Limb (tissue), 2 donors: ENCODE data around the gene ELMO1.

ENCODE experiments used
- DNase-seq, 2 donors: peaks; one replicate each; pipeline ENCODE4 v3.0.0-alpha.2; 2016; ENCODE audit errors: extremely low spot score in 2 of 2

Gene ELMO1

DNA sequence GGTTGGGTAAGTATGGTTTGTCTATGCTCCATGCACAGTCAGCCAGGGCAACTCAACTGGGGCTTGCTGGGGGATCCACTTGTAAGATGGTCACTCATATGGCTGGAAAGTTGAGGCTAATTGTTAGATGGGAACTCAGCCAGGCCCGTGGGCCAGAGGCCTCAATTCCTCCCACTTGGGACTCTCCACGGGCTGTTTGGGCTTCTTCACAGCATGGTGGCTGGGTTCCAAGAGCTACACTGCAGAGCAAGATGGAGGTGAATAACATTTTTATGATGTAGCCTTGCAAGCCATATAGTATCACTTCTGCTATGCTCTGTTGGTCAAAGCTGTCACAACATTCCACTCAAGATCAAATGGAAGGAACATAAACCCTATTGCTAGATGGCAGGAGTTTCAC lies 39.2 kb downstream of the ELMO1 start:
- no peak for DNase-seq

DNA sequence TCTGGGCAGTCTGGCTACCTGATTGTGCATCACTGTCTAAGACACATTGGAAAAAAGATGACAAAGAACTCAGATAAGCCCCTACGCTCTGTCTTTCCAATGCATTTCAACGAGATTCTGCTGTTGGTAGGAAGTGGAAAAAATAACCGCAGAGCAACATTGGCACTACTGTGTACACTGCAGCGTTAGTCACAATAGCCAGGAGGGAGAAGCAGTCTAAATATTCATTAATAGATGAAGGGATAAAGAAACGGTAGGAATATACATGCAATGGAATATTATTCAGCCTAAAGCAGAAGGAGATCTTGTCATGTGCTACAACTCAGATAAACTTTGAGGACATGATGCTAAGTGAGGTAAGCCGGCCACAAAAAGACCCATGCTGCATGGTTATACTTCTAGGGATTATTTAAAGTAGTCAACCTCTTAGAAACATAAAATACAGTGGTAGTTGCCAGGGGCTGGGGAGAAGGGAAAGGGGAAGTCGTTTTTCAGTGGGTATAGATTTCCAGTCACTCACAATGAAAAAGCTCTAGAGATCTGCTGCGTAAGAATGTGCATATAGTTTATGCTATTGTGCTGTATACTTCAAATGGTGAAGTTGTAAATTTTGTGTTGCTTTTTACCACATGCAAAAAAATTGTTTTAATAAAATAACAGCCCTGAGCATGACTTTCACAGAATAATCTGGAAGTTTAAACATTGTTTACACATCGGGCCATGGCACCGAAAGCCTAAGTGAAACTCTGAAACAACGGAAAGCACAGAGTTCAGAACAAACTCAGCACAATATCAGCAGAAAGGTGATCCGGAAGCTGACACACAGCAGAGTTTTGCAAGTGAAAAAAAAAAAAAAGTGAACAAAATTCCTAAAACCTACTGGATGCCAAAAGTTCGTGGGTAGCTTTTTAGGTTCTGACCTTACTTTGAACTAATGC lies 40.1 kb downstream of the ELMO1 start:
- DNase-seq: no peak

DNA sequence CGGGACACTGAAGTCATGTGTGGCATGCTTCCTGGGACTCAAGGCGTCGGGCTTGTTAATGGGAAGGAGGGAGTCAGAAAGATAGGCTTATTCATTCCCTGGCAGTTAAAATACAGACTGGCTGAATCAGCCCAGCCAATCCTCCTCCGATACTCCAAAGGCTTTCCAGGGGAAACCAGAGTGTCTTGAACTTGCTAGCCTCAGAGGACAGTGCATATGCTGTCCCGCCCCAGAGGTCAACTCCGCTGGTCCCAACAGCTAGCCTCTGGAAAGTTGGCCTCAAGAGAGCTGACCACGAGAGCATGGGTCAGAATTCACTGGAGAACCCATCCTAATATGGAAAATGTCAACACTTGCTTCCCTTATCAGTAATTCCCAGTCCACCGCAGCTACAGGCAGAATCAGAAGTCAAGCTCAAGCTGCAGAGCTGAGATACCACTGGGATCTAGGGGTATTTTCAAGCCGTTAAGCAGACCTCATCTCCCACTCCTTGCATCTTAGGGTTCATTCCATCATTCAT lies 43.0 kb downstream of the ELMO1 start:
- DNase-seq: no peak

DNA sequence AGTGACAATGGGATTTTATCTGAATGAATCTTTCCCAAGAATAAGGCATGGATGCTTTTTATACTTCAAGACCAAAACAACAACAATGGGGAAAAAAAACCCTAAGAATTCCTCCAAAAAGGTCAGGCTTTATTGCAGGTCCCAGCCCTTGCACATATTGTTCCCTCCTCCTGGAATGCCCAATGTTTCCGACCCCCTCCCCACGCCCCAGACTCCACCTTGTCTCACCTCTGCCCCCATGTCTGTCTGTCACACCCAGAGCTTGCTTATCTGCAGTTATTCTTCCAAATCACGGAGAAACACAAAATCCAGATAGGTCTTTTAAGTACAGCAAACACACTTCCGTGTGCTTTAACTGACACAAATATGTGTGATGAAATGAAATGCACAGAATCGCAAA lies 43.5 kb downstream of the ELMO1 start:
- DNase-seq: no peak

DNA sequence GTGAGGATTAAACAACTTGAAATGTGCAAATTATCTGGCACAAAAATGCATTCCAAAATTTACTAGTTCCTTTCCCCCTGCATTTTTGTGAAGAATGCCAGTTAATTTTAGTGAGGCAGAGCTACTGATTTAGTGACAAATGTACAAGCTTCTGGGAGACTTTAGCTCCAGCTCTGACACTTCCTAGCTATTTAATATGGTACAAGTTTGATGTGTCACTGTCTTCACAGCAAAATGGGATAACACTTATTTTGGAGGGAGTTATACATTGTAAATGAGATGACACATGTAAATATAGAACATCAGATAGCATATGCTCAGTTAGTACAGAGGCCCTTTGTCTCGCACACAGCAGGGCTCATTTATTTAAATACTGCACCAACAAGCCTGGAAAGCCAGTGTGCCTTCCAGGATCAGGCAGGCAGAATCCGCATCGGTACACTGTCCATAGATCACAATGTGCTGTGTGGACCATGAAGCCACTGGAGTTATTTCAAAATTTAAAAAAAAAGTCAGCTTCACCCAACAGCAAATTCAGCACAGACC lies 48.7 kb downstream of the ELMO1 start:
- no peak for DNase-seq

DNA sequence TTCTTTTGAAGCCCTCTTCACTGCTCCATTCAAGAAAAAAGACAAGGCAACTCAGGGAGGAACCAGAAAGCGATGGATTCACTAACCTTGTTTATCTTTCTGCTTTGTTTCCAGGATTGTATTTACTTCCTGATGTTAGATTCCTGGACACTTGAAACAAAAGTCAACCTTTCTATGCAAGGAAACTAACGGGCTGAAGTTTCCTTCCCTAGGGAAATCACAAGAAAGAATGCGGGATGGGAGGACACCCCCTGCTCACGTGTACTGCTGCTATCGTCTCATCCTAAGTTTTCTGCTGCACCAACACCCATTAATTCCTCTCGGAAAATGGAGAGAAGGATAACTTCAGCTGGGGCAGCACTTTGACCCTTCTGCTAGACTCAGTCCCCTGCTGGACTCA lies 50.3 kb downstream of the ELMO1 start:
- no peak for DNase-seq

DNA sequence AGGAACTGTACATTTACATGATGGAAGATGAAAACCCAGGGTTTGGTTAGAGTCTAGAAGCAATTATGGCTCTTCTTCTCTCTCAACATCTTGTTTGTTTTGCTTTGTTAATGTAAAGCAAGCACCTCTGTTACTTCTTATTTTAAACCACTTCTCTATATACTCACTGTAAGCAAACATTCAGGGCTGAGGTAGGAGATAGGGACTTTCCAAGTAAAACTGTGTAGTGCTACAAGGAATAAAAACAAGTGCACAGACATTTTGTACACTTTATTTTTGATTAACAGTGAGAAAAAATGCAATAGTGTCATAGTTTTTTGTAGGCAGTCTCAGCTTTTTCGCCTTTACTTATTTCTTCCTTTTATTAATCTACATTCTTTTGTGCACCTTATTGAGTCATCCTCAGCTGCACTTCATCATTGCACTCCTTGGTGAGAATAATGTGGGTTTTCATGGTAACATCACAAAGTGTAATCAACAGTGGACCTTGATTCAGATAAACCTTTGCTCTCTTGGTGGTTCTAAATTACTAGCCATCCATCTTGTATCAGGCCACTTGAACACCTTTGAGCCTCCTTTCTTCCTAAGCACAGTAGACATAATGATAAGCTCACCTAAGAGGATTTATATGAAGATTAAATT lies 52.9 kb downstream of the ELMO1 start:
- DNase-seq: no peak

DNA sequence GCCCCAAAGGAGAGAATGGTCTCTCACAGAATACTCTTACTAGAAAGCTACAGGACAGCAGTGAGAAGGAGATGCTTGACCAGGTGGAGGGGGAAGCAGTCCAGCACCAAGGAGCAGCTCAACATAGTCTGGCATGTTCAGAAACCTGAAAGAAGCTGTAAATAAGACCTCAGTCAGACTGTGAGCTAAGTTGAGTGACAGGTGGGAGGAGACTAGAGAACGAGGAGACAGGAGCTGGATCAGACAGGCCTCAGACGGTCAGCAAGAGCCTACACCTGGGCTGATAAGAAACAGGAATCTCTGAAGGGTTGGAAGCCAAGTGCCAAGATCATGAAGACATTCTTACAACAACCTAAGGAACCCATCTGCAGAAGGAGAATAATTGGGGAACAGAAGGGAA lies 54.5 kb downstream of the ELMO1 start:
- DNase-seq: no peak

DNA sequence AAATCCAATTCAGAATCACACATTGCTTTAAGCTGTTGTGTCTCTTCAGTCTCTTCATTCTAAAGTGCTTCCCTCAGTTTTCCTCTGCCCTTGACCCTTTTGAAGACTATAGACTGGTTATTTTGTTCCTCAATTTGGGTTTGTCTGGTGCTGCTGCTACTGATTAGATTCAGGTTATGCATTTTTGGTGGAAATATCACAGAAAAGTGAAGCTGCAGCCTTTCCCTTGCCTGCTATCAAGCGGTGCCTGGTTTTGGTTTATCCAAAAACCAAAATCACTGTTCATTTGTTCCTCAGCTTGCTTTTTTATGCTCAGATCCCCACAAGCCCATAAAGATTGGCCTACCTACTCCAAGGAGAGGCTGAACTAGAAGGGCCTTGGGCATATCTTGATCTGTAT lies 55.2 kb downstream of the ELMO1 start:
- DNase-seq: no peak

DNA sequence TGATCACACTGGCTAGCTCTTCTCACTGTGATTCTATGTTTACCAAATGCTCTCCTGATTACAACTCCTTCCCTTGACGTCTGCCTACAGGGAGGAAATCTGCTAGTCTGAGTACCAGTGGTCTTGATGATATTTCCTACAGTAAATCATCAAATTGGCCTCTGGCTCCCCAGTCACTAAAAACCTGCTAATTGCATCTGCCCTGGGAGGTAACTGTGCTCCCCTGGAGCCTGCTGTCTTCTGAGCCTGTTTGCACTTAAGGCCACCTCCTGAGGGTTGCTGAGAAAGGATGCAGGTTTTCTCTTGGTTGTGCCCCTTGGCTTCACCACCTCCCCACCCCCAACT lies 56.0 kb downstream of the ELMO1 start:
- DNase-seq: no peak

DNA sequence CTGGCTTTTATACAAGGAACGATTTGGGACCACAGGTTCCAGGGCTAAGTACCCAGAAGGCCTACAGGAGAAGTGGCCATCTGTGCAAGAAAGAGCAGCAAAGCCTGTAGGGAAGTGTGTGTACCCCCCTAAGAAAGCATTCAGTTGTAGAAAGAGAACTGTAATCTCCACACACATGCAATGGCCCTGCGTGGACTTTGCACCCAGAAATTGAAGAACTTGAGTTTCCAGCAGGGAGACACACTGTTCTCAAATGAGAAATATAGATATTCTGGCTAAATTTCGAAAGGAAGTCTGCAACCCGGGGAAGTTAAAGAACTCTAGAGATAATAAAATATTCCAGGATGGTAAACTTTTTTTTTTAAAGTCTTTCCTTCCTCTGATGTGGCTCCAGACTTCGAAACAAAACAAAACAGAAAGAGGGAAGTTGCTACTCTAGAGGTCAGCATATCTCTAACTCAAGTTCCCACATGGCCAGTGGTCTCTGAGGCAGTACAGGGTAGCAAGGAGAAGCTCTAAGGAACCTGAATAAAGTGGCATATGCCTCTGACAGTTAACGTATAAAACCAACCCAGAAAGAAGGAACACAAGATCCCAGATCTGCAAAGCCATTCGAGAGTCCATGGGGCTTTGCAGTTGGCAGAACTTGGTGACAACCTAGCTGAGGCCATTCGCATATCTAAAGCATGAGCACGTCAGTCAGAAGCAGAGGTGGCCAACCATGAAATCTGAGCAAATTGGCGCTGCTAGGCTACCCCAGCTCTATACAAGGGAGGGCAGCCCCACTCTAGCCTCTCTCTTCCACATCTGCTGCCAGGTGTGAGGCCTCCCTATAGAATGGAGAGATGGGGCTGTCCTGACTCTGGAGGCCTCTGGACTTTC lies 56.6 kb downstream of the ELMO1 start:
- no peak for DNase-seq

DNA sequence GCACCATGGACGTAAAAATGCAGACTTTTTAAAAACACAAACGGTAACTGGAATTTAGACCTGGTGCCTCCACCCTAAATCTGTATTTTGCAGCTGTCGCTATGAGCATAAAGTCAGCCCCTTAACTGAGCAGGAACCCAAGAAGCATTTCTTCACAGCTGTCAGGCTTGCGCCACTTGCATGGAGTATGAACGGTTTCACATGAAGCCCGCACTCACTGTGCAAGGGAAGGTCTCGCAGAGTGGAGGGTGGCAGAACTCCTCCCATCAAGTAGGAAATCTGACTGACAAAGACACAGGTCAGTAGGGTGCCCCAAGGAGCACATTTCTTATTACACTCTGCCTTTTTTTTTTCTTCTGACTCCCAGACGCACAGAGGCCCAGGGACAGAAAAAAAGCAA lies 58.5 kb downstream of the ELMO1 start:
- DNase-seq: peak in 1 of 2 donors; percentile 37

DNA sequence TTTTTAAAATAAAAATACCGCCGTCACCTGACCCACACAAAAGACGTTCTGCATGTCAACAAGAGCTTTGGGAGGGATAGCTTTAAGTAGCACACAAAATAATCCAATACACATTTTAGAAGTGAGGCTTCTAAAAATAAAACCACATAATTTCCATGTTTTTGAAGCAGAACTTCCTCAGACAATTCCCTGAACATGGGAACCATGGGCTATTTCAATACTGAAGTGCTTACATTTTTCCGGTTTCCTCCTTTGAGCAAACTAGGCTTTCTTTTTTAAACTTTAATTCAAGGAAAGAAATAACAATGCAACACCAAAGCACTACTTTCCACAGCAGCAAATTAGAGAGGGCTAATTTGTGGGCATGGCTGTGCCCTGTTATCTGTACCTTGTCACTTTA lies 59.9 kb downstream of the ELMO1 start:
- DNase-seq: no peak

DNA sequence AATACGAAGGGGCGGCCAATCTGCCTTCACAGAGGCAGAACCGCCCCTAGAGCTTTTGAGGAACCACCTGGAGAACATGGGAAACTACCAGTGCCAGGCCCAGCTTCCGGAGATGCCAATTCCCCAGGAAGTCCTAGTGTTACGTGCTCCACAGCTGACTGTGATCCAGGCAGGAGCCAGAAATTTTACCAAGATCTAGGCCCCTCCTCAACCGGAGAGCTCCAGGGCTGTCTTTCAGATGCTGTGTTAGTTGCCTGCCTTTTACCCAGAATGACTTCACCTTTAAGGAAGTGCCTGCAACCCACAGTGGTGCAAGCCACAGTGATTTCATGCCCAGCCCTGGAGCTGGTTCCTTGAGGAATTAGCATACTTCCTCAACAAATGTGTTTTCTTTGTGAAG lies 62.9 kb downstream of the ELMO1 start:
- DNase-seq: no peak

DNA sequence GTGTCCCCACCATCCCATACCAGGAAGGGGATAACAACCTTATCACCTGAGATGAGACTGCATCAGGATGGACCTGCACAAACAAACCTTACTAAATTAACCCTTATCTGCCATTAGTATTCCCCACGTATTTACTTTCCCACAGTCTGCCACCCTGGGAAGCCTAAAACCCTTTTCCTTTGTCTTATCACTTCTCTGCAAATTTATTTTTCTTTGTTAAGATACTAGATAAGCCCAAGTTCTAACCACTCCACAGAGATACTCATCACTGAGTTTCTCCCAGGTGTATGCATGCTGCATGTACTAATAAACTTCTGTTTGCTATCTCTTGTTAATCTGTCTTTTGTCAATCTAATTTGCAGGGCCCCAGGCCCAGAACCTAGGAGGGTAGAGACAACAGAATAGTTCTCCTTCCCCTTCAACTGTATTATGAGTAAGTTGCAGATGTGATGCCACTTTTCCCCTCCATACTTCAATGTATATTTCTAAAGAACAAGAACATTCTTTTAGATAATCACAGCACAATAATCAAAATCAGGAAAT lies 66.0 kb downstream of the ELMO1 start:
- no peak for DNase-seq

DNA sequence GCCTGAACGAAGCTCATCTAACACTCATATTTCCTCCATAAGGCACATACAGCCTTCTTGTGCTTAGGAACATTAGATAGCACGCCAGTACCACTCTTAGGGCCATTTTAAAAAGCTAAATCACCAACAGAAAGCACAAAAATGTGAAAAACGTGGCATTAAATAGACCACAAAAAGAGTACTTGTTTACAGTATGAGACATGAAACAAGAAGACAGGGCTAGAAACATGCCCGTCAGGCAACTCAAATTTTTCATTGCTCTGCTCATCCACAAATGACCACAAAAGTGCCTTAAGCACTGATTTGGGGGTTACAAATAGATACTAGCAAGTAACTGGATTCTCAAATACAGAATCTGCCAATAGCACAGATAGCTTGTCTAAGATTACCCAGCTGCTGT lies 67.8 kb downstream of the ELMO1 start:
- DNase-seq: no peak

DNA sequence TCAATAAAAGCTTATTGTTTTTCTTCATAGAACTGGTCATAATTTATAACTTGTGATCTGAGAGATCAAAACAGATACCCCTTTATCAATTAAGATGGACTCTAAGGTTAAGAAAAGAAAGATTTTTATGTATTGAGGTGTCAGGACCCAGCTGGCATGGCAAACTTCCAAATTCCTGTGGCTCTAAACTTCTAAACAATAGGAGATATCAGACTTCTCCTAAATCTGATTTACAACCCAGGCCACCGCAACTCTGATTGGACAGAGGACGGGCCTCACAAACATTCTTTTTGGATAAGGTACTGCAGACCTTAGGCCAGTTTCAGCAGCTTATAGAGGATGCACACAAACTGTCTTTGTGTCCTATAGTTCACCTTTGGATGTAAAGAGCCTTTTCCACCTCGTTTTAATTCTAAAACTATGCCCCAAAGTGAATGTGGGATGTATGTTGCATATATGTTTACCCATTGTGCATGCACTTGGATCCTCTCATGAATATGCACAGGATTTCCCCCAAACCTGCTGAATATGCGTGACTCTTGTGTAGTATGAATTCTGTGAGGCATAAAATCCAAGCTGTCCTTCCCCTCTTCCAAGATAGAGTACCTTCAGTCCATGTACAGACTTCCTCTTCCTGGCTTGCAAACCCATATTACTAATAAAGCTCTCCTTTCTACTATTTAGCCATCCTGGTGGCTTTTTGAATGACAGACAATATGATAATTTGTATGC lies 69.0 kb downstream of the ELMO1 start:
- DNase-seq: no peak

DNA sequence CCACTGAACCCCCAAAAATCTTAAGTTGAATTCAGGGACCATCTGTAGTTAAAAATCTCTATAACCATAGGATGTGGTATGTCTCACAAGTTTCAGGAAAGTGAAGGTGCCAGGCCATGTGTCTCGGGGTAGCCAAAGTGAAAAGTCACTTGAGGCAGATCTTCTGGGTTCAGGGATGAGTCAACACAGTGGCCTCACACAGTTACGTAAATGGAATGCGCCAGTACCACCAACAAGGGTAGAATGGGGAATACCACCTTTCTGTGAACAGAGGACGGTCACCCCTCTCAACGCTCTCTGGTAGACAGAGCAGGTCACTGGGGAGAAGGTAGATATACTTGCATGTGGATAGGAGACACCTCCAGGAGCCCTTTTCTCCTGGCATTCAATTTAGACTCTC lies 71.4 kb downstream of the ELMO1 start:
- no peak for DNase-seq

DNA sequence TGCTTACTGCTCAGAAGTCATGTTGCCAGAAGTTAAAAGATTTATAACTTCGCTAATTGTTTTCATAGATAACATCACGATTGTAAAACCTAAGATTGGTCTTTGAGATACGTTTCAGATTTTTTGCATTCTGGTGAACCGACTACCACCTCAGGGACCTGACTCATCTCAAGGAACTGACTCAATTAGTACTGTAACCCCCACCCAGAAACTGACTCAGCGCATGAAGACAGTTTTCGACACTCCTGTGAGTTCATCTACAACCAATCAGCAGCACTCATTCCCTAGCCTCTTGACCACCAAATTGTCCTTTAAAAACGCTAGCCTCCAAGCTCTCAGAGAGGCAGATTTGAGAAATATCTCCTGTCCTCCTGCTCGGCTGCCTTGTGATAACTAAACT lies 72.3 kb downstream of the ELMO1 start:
- no peak for DNase-seq

DNA sequence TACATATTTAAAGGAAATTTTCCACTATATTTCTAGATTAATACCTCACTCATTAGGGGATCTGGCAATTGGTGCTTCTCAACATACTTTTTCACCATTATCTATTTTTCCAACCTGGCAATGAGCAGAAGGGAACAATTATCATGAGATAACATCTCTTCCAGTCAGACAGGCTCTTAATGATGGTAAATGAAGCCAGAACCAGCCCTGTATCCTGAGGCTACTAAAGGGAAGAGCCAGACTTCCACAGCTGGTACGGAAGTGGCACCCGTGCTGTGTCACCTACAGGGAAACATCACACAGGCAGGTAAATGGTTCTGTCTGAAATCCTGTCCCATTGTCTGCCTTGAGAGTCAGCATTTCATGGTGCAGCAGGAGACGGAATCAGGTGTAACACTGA lies 75.9 kb downstream of the ELMO1 start:
- no peak for DNase-seq

DNA sequence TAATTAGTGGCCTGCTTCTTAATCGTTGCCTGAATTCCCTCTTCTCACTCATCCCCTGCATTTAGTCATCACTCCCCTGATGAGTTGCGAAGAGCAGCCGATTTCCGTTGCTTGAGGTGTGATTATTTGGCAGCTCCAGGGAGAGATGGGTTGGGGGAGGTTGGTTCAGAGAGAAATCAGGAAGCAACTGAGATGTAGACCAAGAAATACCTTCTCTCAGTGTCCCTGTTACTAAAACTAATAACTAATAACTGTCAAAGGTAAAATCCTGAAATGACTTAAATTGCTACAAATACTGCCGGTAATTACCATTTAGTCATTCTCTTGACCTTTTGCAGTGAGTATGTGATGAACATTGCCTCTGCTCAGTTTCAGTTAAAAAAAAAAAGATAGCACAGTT lies 76.9 kb downstream of the ELMO1 start:
- no peak for DNase-seq
